ENCODE measurements around the gene TAGLN3. TPM values are rescaled to one million over a fixed set of nuclear protein-coding genes. Genes with fewer than 3 reads are reported as not detected.
A peak's percentile ranks its signal among the peaks of the same experiment; 100 is the strongest.

Gene TAGLN3
- total RNA-seq, 2 experiments from 2014 or later = 0.78 to 0.85 TPM

DNA sequence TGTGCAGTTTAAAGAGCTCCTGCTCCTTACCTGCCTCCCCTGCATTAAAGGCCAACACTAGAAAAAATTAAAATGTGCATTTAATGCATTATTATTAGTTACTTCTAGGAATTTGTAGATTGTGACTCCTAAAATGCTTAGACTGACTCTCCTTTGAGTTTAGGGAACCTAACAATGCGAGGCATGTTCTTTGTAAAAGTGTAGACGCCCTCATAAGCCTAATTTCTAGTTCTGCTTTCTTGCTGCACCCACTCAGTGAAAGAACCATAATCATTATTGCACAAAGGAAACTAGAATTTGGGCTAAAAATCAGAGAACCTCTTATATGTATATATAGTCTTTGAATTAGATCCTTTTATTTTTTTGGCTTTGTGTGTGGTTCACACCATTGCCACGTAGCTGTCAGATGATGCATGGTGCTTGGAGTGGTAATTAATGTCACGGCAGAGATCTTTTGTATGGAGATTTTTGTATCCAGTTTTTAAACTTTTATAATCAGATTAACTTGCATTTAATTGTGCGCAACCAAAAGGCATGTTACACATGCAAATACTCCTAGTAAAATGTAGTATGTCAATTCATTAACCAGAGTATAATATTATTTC lies 19.2 kb upstream of the TAGLN3 start:
- Mint-ChIP-seq H3K27ac (peak overlapping the region; percentile 91), H3K27me3 (no peaks in the 10 kb centered on the region), H3K9me3 (no peaks in the 10 kb centered on the region), H3K36me3 (peaks cover 17% of the 10 kb centered on the region), H3K4me3 (peak overlapping the region; percentile 90), H3K4me1 (ENCODE audit: low read depth) (peaks cover 44% of the 10 kb centered on the region)
- ChIA-PET CTCF (interaction anchor here (0.7 to 4.9 kb wide), 17 partner anchors 9 to 311 kb away, joined by 3 to 55 read pairs (median 5); partner anchors contain the start of gene PHLDB2), POLR2A (interaction anchor here (0.7 to 2.9 kb wide), 18 partner anchors 14 to 432 kb away, joined by 3 to 13 read pairs (median 4); no protein-coding TSS in a partner anchor)
- no peak for DNase-seq
- intact Hi-C loops (cut with micrococcal nuclease) = loop anchor here (1.0 to 10.0 kb wide), 6 partner anchors 34 to 905 kb away; partner anchors contain the start of gene NECTIN3

DNA sequence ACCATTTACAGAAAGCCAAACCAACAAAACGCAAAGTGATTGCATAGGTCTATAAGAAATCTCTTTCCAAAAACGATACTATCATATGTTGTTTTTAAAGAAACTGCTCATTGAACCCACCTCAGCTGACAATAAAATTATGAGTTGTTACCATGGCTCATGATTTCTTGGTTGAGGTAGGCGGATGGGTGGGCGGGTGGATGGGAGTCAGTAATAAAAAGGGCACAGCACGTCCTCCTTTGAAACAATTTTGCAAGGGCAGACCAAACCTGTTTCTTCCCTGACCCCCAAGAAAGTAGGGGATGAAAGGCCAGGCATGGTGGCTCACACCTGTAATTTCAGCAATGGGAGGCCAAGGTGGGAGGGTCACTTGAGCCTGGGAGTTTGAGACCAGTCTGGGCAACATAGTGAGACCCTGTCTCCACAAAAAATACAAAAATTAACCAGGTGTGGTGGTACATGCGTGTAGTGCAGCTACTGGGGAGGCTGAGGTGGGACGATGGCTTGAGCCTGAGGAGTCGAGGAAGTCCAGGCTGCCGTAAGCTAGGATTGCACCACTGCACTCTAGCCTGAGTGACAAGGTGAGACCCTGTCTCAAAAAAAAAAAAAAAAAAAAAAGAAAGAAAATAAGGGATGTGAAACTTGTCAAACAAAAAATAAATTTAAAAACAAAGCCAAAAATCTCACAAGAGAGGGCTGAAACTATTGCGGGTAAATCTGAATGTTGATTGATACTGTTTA lies 17.8 kb upstream of the TAGLN3 start:
- H3K4me1 Mint-ChIP-seq (ENCODE audit: low read depth) = peaks cover 58% of the 10 kb centered on the region
- ChIA-PET POLR2A (interaction anchor here (0.6 to 2.9 kb wide), 3 partner anchors 13 to 121 kb away, joined by 3 to 13 read pairs (median 8); no protein-coding TSS in a partner anchor), CTCF (interaction anchor here (1.6 to 4.9 kb wide), 6 partner anchors 9 to 313 kb away, joined by 6 to 55 read pairs (median 12); no protein-coding TSS in a partner anchor)
- no peaks in the 10 kb centered on the region for H3K27me3 Mint-ChIP-seq
- peak overlapping the region; percentile 90 for H3K4me3 Mint-ChIP-seq
- DNase-seq = peak; percentile 72
- intact Hi-C loops (cut with micrococcal nuclease) = loop anchor here (2.0 kb wide), 1 partner anchor 76 kb away; no protein-coding TSS in a partner anchor
- no peaks in the 10 kb centered on the region for H3K9me3 Mint-ChIP-seq
- peaks cover 19% of the 10 kb centered on the region for H3K36me3 Mint-ChIP-seq
- peak overlapping the region; percentile 91 for H3K27ac Mint-ChIP-seq

- Mint-ChIP-seq H3K27me3 (no peaks in the 10 kb centered on the region), H3K27ac (peak overlapping the region; percentile 91), H3K36me3 (peaks cover 22% of the 10 kb centered on the region), H3K4me3 (peak overlapping the region; percentile 90), H3K9me3 (no peaks in the 10 kb centered on the region), H3K4me1 (ENCODE audit: low read depth) (peaks cover 61% of the 10 kb centered on the region)
- POLR2A ChIA-PET = no interaction called here
- CTCF ChIA-PET = interaction anchor here (0.6 to 2.7 kb wide), 4 partner anchors 14 to 364 kb away, joined by 3 to 12 read pairs (median 6); no protein-coding TSS in a partner anchor
- no peak for DNase-seq
- intact Hi-C loops (cut with micrococcal nuclease) = loop anchor here (2.0 kb wide), 1 partner anchor 75 kb away; no protein-coding TSS in a partner anchor
Measured at GRCh38 chr3:111981457-111981763, 17.3 kb upstream of the TAGLN3 start.

GRCh38 chr3:111984636-111985298 lies 14.0 kb upstream of the TAGLN3 start:
- Mint-ChIP-seq H3K9me3 (no peaks in the 10 kb centered on the region), H3K36me3 (peaks cover 39% of the 10 kb centered on the region), H3K27me3 (no peaks in the 10 kb centered on the region), H3K4me1 (ENCODE audit: low read depth) (peaks cover 63% of the 10 kb centered on the region), H3K27ac (peak overlapping the region; percentile 57), H3K4me3 (no peak overlapping the region)
- POLR2A ChIA-PET = no interaction called here
- CTCF ChIA-PET = interaction anchor here (13.2 kb wide), 1 partner anchor 30 kb away, joined by 395 read pairs; no protein-coding TSS in a partner anchor
- DNase-seq = no peak
- intact Hi-C loops (cut with micrococcal nuclease) = loop anchor here (1.0 to 2.0 kb wide), 2 partner anchors 18 to 59 kb away; no protein-coding TSS in a partner anchor

DNA sequence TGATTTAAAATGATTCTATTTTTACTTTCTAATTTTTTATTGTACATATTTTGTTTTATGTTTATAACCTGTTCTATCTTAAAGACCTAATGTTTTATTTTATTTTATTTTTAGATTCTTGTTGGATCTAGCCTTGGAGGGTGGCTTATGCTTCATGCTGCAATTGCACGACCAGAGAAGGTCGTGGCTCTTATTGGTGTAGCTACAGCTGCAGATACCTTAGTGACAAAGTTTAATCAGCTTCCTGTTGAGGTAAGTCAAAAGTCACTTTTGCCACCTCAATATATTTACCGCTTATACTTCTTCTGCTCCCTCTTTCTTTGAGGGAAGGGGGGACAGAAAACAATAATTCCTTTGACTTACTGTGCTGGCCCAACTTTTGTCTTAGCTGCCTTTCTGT lies 11.9 kb upstream of the TAGLN3 start:
- H3K36me3 Mint-ChIP-seq = peaks cover 36% of the 10 kb centered on the region
- H3K9me3 Mint-ChIP-seq = no peaks in the 10 kb centered on the region
- intact Hi-C loops (cut with micrococcal nuclease) = no loop called here
- no peak for DNase-seq
- no peak overlapping the region for H3K4me3 Mint-ChIP-seq
- peak overlapping the region; percentile 39 for H3K27ac Mint-ChIP-seq
- POLR2A ChIA-PET = no interaction called here
- no peaks in the 10 kb centered on the region for H3K27me3 Mint-ChIP-seq
- H3K4me1 Mint-ChIP-seq (ENCODE audit: low read depth) = peaks cover 45% of the 10 kb centered on the region
- CTCF ChIA-PET = interaction anchor here (0.7 to 13.2 kb wide), 6 partner anchors 10 to 167 kb away, joined by 3 to 395 read pairs (median 3); no protein-coding TSS in a partner anchor

GRCh38 chr3:111989061-111989678 lies 9.6 kb upstream of the TAGLN3 start:
- POLR2A ChIA-PET = interaction anchor here (0.7 to 1.4 kb wide), 2 partner anchors 24 to 656 kb away, joined by 4 to 7 read pairs; no protein-coding TSS in a partner anchor
- Mint-ChIP-seq H3K9me3 (no peaks in the 10 kb centered on the region), H3K27ac (no peak overlapping the region), H3K36me3 (peaks cover 38% of the 10 kb centered on the region), H3K4me3 (no peak overlapping the region), H3K4me1 (ENCODE audit: low read depth) (peaks cover 27% of the 10 kb centered on the region), H3K27me3 (no peaks in the 10 kb centered on the region)
- CTCF ChIA-PET = interaction anchor here (0.9 to 13.2 kb wide), 31 partner anchors 9 to 349 kb away, joined by 3 to 395 read pairs (median 5); partner anchors contain the start of genes ABHD10, CD200, TAGLN3 and TMPRSS7
- intact Hi-C loops (cut with micrococcal nuclease) = loop anchor here (1.0 kb wide), 3 partner anchors 11 to 54 kb away; no protein-coding TSS in a partner anchor
- DNase-seq = no peak

DNA sequence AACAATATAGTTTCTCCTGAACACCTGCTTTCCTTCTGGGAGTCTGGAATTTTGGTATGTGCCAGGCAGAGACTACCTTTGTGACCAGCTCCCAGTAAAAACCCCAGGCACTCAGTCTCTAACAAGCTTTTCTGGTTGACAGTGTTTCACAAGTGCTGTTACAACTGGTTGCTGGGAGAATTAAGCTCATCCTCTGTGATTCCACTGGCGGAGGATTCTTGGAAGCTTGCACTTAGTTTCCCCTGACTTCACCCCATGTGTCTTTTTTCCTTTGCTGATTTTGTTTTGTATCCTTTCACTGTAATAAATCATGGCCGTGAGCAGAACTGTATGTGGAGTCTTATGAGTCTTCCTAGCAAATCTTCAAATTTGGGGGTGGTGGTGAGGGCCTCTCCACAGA lies 5.7 kb upstream of the TAGLN3 start:
- intact Hi-C loops (cut with micrococcal nuclease) = no loop called here
- CTCF ChIA-PET = interaction anchor here (1.3 to 13.2 kb wide), 4 partner anchors 8 to 51 kb away, joined by 3 to 395 read pairs (median 26); no protein-coding TSS in a partner anchor
- Mint-ChIP-seq H3K4me3 (no peak overlapping the region), H3K27me3 (no peaks in the 10 kb centered on the region), H3K27ac (no peak overlapping the region), H3K36me3 (peaks cover 21% of the 10 kb centered on the region), H3K9me3 (no peaks in the 10 kb centered on the region), H3K4me1 (ENCODE audit: low read depth) (peaks cover 5% of the 10 kb centered on the region)
- POLR2A ChIA-PET = interaction anchor here (3.2 kb wide), 1 partner anchor 11 kb away, joined by 10 read pairs; no protein-coding TSS in a partner anchor
- no peak for DNase-seq

GRCh38 chr3:111999484-112000324 lies 982 bp downstream of the TAGLN3 start:
- H3K36me3 Mint-ChIP-seq = no peaks in the 10 kb centered on the region
- ChIA-PET POLR2A (no interaction called here), CTCF (interaction anchor here (0.9 to 8.5 kb wide), 4 partner anchors 9 to 14 kb away, joined by 3 to 90 read pairs (median 42); no protein-coding TSS in a partner anchor)
- H3K4me3 Mint-ChIP-seq = peak overlapping the region; percentile 34
- DNase-seq = no peak
- intact Hi-C loops (cut with micrococcal nuclease) = loop anchor here (1.0 to 5.0 kb wide), 3 partner anchors 10 to 237 kb away; no protein-coding TSS in a partner anchor
- H3K27ac Mint-ChIP-seq = no peak overlapping the region
- no peaks in the 10 kb centered on the region for H3K9me3 Mint-ChIP-seq
- no peaks in the 10 kb centered on the region for H3K27me3 Mint-ChIP-seq
- H3K4me1 Mint-ChIP-seq (ENCODE audit: low read depth) = peaks cover 47% of the 10 kb centered on the region

DNA sequence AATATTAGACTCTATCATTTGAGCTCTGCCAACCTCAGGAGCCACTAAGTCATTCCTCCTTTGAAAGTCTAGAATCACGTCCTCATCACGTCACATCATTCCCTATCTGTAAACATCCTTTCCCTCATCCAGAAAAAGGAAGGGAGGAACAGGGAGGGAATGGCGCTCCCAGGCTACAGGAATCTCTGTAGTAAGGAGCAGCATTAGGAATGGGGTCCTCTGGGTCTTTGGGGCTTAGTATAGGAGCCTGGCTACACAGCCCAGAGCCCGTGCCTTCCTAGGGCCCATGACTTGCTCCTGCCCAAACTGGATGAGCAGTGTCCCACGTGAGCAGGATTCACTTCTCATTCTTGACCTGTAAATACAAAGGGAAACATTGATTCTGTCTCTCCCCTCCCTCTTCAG lies 1.6 kb downstream of the TAGLN3 start:
- Mint-ChIP-seq H3K4me3 (no peak overlapping the region), H3K27ac (no peak overlapping the region), H3K9me3 (no peaks in the 10 kb centered on the region), H3K36me3 (no peaks in the 10 kb centered on the region), H3K4me1 (ENCODE audit: low read depth) (peaks cover 53% of the 10 kb centered on the region), H3K27me3 (no peaks in the 10 kb centered on the region)
- CTCF ChIA-PET = interaction anchor here (0.9 to 8.5 kb wide), 3 partner anchors 8 to 13 kb away, joined by 3 to 90 read pairs (median 82); no protein-coding TSS in a partner anchor
- no peak for DNase-seq
- intact Hi-C loops (cut with micrococcal nuclease) = loop anchor here (1.0 to 5.0 kb wide), 3 partner anchors 11 to 238 kb away; no protein-coding TSS in a partner anchor
- POLR2A ChIA-PET = no interaction called here

DNA sequence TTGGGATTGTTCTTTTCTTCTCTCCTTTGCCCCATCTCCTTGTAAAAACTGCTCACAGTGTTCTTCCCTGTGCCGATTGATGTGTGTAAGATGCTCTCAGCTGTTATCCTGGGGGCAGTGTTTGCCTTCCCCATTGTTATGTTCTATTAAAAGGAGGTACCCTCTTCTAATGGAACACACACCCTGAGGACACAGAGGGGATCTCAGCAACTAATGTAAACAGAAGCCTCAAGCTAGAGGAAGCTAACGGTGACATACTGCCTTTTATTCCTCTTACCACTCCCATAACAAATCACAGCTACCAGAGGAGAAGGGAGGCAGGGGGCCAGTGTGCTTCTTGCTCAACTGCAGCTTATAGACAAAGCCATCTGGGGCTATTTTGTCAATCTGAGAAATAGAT lies 2.2 kb downstream of the TAGLN3 start:
- POLR2A ChIA-PET = no interaction called here
- H3K9me3 Mint-ChIP-seq = no peaks in the 10 kb centered on the region
- intact Hi-C loops (cut with micrococcal nuclease) = loop anchor here (1.0 to 5.0 kb wide), 3 partner anchors 12 to 239 kb away; no protein-coding TSS in a partner anchor
- H3K27me3 Mint-ChIP-seq = no peaks in the 10 kb centered on the region
- H3K36me3 Mint-ChIP-seq = no peaks in the 10 kb centered on the region
- CTCF ChIA-PET = interaction anchor here (0.6 to 8.5 kb wide), 4 partner anchors 9 to 106 kb away, joined by 3 to 90 read pairs (median 42); no protein-coding TSS in a partner anchor
- no peak for DNase-seq
- peaks cover 53% of the 10 kb centered on the region for H3K4me1 Mint-ChIP-seq (ENCODE audit: low read depth)
- H3K4me3 Mint-ChIP-seq = no peak overlapping the region
- H3K27ac Mint-ChIP-seq = no peak overlapping the region
